Measurements from ENCODE around the gene MLLT10. TPM values are rescaled to one million over a fixed set of nuclear protein-coding genes. Genes with fewer than 3 reads are reported as not detected.

The MLLT10 gene
- total RNA-seq, 1 experiment from 2014 or later, result 60.1 TPM

- peak; percentile 60 for DNase-seq (ENCODE audit: low spot score)
- no peaks in the 10 kb centered on the region for H3K27me3 Mint-ChIP-seq (ENCODE audit: low read depth)
- peak; percentile 7 for ATAC-seq
- peaks cover 42% of the 10 kb centered on the region for H3K4me1 Mint-ChIP-seq
- no peaks in the 10 kb centered on the region for H3K9me3 Mint-ChIP-seq
- ChIA-PET POLR2A (interaction anchor here (0.8 kb wide), 1 partner anchor 26 kb away, joined by 3 read pairs; no protein-coding TSS in a partner anchor), CTCF (no interaction called here)
- H3K27ac Mint-ChIP-seq, result peak overlapping the region; percentile 87
- H3K4me3 Mint-ChIP-seq, result peak overlapping the region; percentile 76
- H3K36me3 Mint-ChIP-seq, result peaks cover 18% of the 10 kb centered on the region
- TF ChIP-seq HMGA2 (CRISPR knock-in tag; IDR thresholded peaks at IDR 0.05), result no peak
- TF ChIP-seq ZNF281 (CRISPR knock-in tag; IDR thresholded peaks at IDR 0.05), result no peak
- peak; percentile 34; the same call in 1 of the 2 replicates for TF ChIP-seq FOXP1 (CRISPR knock-in tag; IDR thresholded peaks at IDR 0.05; ENCODE audit: borderline replicate concordance)
- no peak for TF ChIP-seq STAT6 (CRISPR knock-in tag; conservative IDR thresholded peaks at IDR 0.05; ENCODE audit: low read depth)
- TF ChIP-seq, protein P1, sequence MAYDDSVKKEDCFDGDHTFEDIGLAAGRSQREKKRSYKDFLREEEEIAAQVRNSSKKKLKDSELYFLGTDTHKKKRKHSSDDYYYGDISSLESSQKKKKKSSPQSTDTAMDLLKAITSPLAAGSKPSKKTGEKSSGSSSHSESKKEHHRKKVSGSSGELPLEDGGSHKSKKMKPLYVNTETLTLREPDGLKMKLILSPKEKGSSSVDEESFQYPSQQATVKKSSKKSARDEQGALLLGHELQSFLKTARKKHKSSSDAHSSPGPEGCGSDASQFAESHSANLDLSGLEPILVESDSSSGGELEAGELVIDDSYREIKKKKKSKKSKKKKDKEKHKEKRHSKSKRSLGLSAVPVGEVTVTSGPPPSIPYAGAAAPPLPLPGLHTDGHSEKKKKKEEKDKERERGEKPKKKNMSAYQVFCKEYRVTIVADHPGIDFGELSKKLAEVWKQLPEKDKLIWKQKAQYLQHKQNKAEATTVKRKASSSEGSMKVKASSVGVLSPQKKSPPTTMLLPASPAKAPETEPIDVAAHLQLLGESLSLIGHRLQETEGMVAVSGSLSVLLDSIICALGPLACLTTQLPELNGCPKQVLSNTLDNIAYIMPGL (CRISPR knock-in tag; IDR thresholded peaks at IDR 0.05), result peak; percentile 36; the same call in 1 of the 2 replicates
- no peak for TF ChIP-seq ZSCAN18 (CRISPR knock-in tag; IDR thresholded peaks at IDR 0.05)
- 0 out of 2 replicates have a peak, but pooled peaks have one; percentile 9 for TF ChIP-seq FOXK1 (CRISPR knock-in tag; IDR thresholded peaks at IDR 0.05)
- TF ChIP-seq, protein P2, sequence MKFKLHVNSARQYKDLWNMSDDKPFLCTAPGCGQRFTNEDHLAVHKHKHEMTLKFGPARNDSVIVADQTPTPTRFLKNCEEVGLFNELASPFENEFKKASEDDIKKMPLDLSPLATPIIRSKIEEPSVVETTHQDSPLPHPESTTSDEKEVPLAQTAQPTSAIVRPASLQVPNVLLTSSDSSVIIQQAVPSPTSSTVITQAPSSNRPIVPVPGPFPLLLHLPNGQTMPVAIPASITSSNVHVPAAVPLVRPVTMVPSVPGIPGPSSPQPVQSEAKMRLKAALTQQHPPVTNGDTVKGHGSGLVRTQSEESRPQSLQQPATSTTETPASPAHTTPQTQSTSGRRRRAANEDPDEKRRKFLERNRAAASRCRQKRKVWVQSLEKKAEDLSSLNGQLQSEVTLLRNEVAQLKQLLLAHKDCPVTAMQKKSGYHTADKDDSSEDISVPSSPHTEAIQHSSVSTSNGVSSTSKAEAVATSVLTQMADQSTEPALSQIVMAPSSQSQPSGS (CRISPR knock-in tag; IDR thresholded peaks at IDR 0.05; ENCODE audit: borderline replicate concordance, low read depth), result no peak
- TF ChIP-seq, protein P3, sequence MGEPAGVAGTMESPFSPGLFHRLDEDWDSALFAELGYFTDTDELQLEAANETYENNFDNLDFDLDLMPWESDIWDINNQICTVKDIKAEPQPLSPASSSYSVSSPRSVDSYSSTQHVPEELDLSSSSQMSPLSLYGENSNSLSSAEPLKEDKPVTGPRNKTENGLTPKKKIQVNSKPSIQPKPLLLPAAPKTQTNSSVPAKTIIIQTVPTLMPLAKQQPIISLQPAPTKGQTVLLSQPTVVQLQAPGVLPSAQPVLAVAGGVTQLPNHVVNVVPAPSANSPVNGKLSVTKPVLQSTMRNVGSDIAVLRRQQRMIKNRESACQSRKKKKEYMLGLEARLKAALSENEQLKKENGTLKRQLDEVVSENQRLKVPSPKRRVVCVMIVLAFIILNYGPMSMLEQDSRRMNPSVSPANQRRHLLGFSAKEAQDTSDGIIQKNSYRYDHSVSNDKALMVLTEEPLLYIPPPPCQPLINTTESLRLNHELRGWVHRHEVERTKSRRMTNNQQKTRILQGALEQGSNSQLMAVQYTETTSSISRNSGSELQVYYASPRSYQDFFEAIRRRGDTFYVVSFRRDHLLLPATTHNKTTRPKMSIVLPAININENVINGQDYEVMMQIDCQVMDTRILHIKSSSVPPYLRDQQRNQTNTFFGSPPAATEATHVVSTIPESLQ (CRISPR knock-in tag; IDR thresholded peaks at IDR 0.05), result no peak
- no peak for TF ChIP-seq MXD4 (CRISPR knock-in tag; IDR thresholded peaks at IDR 0.05; ENCODE audit: borderline replicate concordance)
- TF ChIP-seq, protein P4, sequence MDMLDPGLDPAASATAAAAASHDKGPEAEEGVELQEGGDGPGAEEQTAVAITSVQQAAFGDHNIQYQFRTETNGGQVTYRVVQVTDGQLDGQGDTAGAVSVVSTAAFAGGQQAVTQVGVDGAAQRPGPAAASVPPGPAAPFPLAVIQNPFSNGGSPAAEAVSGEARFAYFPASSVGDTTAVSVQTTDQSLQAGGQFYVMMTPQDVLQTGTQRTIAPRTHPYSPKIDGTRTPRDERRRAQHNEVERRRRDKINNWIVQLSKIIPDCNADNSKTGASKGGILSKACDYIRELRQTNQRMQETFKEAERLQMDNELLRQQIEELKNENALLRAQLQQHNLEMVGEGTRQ (CRISPR knock-in tag; IDR thresholded peaks at IDR 0.05), result peak; percentile 75
- no peak for TF ChIP-seq FOXJ3 (CRISPR knock-in tag; IDR thresholded peaks at IDR 0.05; ENCODE audit: borderline replicate concordance)
- TF ChIP-seq NFYB (CRISPR knock-in tag; conservative IDR thresholded peaks at IDR 0.05; ENCODE audit: low read depth), result no peak
- no peak for TF ChIP-seq GABPB1 (CRISPR knock-in tag; IDR thresholded peaks at IDR 0.05)
- TF ChIP-seq MYBL2 (CRISPR knock-in tag; IDR thresholded peaks at IDR 0.05), result 0 out of 2 replicates have a peak, but pooled peaks have one; percentile 44
- TF ChIP-seq NR3C1 (CRISPR knock-in tag; conservative IDR thresholded peaks at IDR 0.05; ENCODE audit: low read depth), result no peak
- TF ChIP-seq PRDM15 (CRISPR knock-in tag; IDR thresholded peaks at IDR 0.05), result no peak
- TF ChIP-seq ESRRA (CRISPR knock-in tag; IDR thresholded peaks at IDR 0.05; ENCODE audit: borderline replicate concordance), result no peak
Observed at GRCh38 chr10:21534604-21535493, 817 bp downstream of the MLLT10 start.

Measured in WTC11 (cell line).